H1 (cell line): ENCODE measurements around the gene OR12D1. TPM values are rescaled to one million over a fixed set of nuclear protein-coding genes. Genes with fewer than 3 reads are reported as not detected.

Source experiments
- CBX5 ChIP-seq: fragments of 300-800, 300-1000 bp; sonication (generic); IDR thresholded peaks from 2 replicates; pipeline ENCODE4 v1.7.1; 2016; ENCODE audit warnings: antibody characterized with exemption, low read length, low read depth
- EZH2 ChIP-seq: fragments of 200-600 bp; sonication (generic); IDR thresholded peaks from 2 replicates; pipeline ENCODE4 v1.7.1; 2012; ENCODE audit warnings: low read depth, mild to moderate bottlenecking, moderate library complexity, low read length, inconsistent platforms; ENCODE audit not compliant: severe bottlenecking
- JUND ChIP-seq: IDR thresholded peaks from 2 replicates; pipeline ENCODE4 v1.6.1; 2011; ENCODE audit warnings: mild to moderate bottlenecking, improper control_type of control experiment, low read length
- MAFK ChIP-seq: IDR thresholded peaks from 2 replicates; pipeline ENCODE4 v1.6.1; 2012; ENCODE audit warnings: low read depth, mild to moderate bottlenecking, improper control_type of control experiment, low read length
- RFX5 ChIP-seq: IDR thresholded peaks from 2 replicates; pipeline ENCODE4 v1.6.1; 2011; ENCODE audit warnings: low read depth, low read length, improper control_type of control experiment, borderline replicate concordance
- TEAD4 ChIP-seq: IDR thresholded peaks from 2 replicates; pipeline ENCODE4 v1.6.1; 2012; ENCODE audit warnings: low read depth, low read length, inconsistent platforms, mixed read lengths
- USF2 ChIP-seq: IDR thresholded peaks from 2 replicates; pipeline ENCODE4 v1.6.1; 2011; ENCODE audit warnings: low read length, improper control_type of control experiment
- polyA plus RNA-seq, 7 experiments: library from polyadenylated mRNA; depleted of rRNA in 3 of 7; stranded (reverse) in 5 of 7; unstranded in 2 of 7; fragments of >200 nt in 5 of 7; fragments of 200-250 nt in 2 of 7; gene quantifications; 1 replicate in 5 of 7; 2 replicates in 1 of 7; 4 replicates in 1 of 7; pipeline versions ENCODE4 v1.2.1 to v1.2.3, GENCODE V29; 2011 to 2013; ENCODE audit warnings: missing spikeins in 2 of 7, mixed read lengths in 2 of 7
- total RNA-seq: library from RNA; stranded (reverse); fragmentation: NEBNext Ultra II Directional; extraction: Animal tissue kit (Norgen Biotek cat#: 25700); gene quantifications from 2 replicates; pipeline ENCODE4 v1.2.1, GENCODE V29; 2021

OR12D1 gene
- total and polyA plus RNA-seq, 2 of the 8 experiments (the other 6 are each of a cell fraction or from before 2014, with no cell fraction given): not detected

- TF ChIP-seq CBX5: no peak
- TF ChIP-seq USF2: no peak
- no peak for TF ChIP-seq MAFK
- TF ChIP-seq RFX5: no peak
- TF ChIP-seq JUND: no peak
- TF ChIP-seq TEAD4: no peak
- no peak for TF ChIP-seq EZH2
Measured at GRCh38 chr6:29462022-29462421, 47.3 kb downstream of the OR12D1 start (continued).
